Vagina (tissue), 2 donors: ENCODE data around the gene GALNT17. TPM values are rescaled to one million over a fixed set of nuclear protein-coding genes. Genes with fewer than 3 reads are reported as not detected.

Experiments used
- DNase-seq, 2 donors: peaks; one replicate each; pipeline ENCODE4 v3.0.0-alpha.2; 2017; ENCODE audit errors: extremely low spot score in 2 of 2
- H3K27ac ChIP-seq: fragments of 200-600 bp; sonication (generic); one replicate; pipeline ENCODE4 v1.5.1; 2019
- H3K27me3 ChIP-seq: fragments of 200-600 bp; sonication (generic); one replicate; pipeline ENCODE4 v1.5.1; 2019
- H3K36me3 ChIP-seq, 2 donors: fragments of 200-600 bp; sonication (generic); one replicate each; pipeline ENCODE4 v1.5.1; 2017 to 2019
- H3K4me1 ChIP-seq: fragments of 200-600 bp; sonication (generic); one replicate; pipeline ENCODE4 v1.5.1; 2019
- H3K4me3 ChIP-seq, 2 donors: fragments of 200-600 bp; sonication (generic); 1 replicate in 1 of 2; 2 replicates in 1 of 2; pipeline ENCODE4 v1.5.1; 2016 to 2019
- H3K9me3 ChIP-seq: fragments of 200-600 bp; sonication (generic); one replicate; pipeline ENCODE4 v1.5.1; 2019
- CTCF ChIP-seq, 3 experiments: fragments of 450-650 bp in 2 of 3; fragments of 200-600 bp in 1 of 3; sonication (generic) in 1 of 3; IDR thresholded peaks; one replicate each; pipeline ENCODE4 v1.5.1; 2017 to 2019; ENCODE audit warnings: antibody characterized with exemption in 3 of 3, mild to moderate bottlenecking in 2 of 3, moderate library complexity in 2 of 3
- POLR2A ChIP-seq, 2 donors: fragments of 450-650 bp; IDR thresholded peaks; one replicate each; pipeline ENCODE4 v1.6.1; 2017; ENCODE audit warnings: antibody characterized with exemption in 2 of 2, mild to moderate bottlenecking in 2 of 2, moderate library complexity in 2 of 2
- POLR2AphosphoS5 ChIP-seq, 2 donors: sonication (generic); formaldehyde crosslinking; IDR thresholded peaks; one replicate each; pipeline ENCODE4 v1.9.0; 2017; ENCODE audit warnings: antibody characterized with exemption in 2 of 2, mild to moderate bottlenecking in 2 of 2, low read depth in 1 of 2; ENCODE audit not compliant: insufficient read depth in 1 of 2
- intact Hi-C: fragments of 100-400 bp; cut with DNase I; formaldehyde crosslinking; loops from one replicate; pipeline ENCODE4 v1.15.1; 2023
- total RNA-seq: library from RNA; depleted of rRNA; stranded (reverse); fragments of >200 nt; gene quantifications from one replicate; pipeline ENCODE4 v1.2.3, GENCODE V29; 2016

Gene GALNT17
- total RNA-seq, 1 donor from 2014 or later = 3.9 TPM

- Histone ChIP-seq H3K27ac (no peak overlapping the region), H3K4me3 (no peak overlapping the region), H3K4me1 (no peaks in the 10 kb centered on the region), H3K36me3 (no peaks in the 10 kb centered on the region), H3K27me3 (no peaks in the 10 kb centered on the region), H3K9me3 (no peaks in the 10 kb centered on the region)
- TF ChIP-seq POLR2A (IDR thresholded peaks at IDR 0.05) = no peak
- no peak for TF ChIP-seq CTCF (IDR thresholded peaks at IDR 0.05)
- no peak for TF ChIP-seq POLR2AphosphoS5 (IDR thresholded peaks at IDR 0.05; ENCODE audit: insufficient read depth in 1 of 2, low read depth in 1 of 2)
- intact Hi-C loops = no loop called here
- no peak for DNase-seq
Measured at GRCh38 chr7:71184136-71184535, 52.2 kb downstream of the GALNT17 start.

DNA sequence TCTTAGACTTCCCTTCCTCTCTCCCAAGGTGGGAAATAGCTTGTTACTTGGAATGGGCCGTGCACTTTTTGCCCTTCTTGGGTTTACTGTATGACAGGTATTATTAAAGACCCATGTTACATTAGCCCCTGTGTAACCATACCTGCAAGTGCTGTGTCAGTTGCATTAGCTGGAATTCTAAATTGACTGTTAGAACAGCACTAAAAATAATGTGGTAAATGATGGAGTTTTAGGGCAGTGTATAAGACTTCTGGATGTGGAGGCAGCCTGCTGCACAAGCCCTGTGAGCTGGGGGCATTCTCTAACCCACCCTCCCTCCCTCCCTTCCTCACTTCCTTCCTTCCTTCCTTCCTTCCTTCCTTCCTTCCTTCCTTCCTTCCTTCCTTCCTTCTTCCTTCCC, 52.7 kb downstream of the GALNT17 start:
- Histone ChIP-seq H3K27ac (no peak overlapping the region), H3K4me1 (no peaks in the 10 kb centered on the region), H3K36me3 (no peaks in the 10 kb centered on the region), H3K27me3 (no peaks in the 10 kb centered on the region), H3K4me3 (no peak overlapping the region), H3K9me3 (no peaks in the 10 kb centered on the region)
- DNase-seq = no peak
- intact Hi-C loops = no loop called here
- TF ChIP-seq POLR2A (IDR thresholded peaks at IDR 0.05) (no peak), POLR2AphosphoS5 (IDR thresholded peaks at IDR 0.05; ENCODE audit: insufficient read depth in 1 of 2, low read depth in 1 of 2) (no peak), CTCF (IDR thresholded peaks at IDR 0.05) (no peak)

GRCh38 chr7:71186535-71187057, 54.7 kb downstream of the GALNT17 start:
- Histone ChIP-seq H3K4me3 (no peak overlapping the region), H3K9me3 (no peaks in the 10 kb centered on the region), H3K27me3 (no peaks in the 10 kb centered on the region), H3K4me1 (no peaks in the 10 kb centered on the region), H3K36me3 (no peaks in the 10 kb centered on the region), H3K27ac (no peak overlapping the region)
- TF ChIP-seq CTCF (IDR thresholded peaks at IDR 0.05) (no peak), POLR2AphosphoS5 (IDR thresholded peaks at IDR 0.05; ENCODE audit: insufficient read depth in 1 of 2, low read depth in 1 of 2) (no peak), POLR2A (IDR thresholded peaks at IDR 0.05) (no peak)
- no peak for DNase-seq
- intact Hi-C loops = no loop called here

DNA sequence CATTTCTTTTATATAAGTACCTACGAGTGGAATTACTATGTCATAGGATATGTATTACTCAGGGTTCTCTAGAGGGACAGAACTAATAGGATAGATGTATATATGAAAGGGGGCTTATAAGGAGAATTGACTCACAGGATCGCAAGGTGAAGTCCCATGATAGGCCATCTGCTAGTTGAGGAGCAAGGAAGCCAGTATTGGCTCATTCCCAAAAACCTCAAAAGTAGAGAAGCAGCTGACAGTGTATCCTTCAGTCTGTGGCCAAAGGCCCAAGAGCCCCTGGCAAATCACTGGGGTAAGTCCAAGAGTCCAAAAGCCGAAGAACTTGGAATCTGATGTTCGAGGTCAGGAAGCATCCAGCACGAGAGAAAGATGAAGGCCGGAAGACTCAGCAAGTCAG, 59.8 kb downstream of the GALNT17 start:
- Histone ChIP-seq H3K4me3 (no peak overlapping the region), H3K9me3 (no peaks in the 10 kb centered on the region), H3K27ac (no peak overlapping the region), H3K36me3 (no peaks in the 10 kb centered on the region), H3K4me1 (no peaks in the 10 kb centered on the region), H3K27me3 (no peaks in the 10 kb centered on the region)
- TF ChIP-seq POLR2AphosphoS5 (IDR thresholded peaks at IDR 0.05; ENCODE audit: insufficient read depth in 1 of 2, low read depth in 1 of 2) (no peak), CTCF (IDR thresholded peaks at IDR 0.05) (no peak), POLR2A (IDR thresholded peaks at IDR 0.05) (no peak)
- intact Hi-C loops = loop anchor here (2.0 kb wide), 1 partner anchor 45 kb away; no protein-coding TSS in a partner anchor
- no peak for DNase-seq

GRCh38 chr7:71193099-71193810, 61.3 kb downstream of the GALNT17 start:
- intact Hi-C loops = loop anchor here (2.0 kb wide), 1 partner anchor 44 kb away; no protein-coding TSS in a partner anchor
- DNase-seq = no peak
- Histone ChIP-seq H3K27me3 (no peaks in the 10 kb centered on the region), H3K4me1 (no peaks in the 10 kb centered on the region), H3K9me3 (no peaks in the 10 kb centered on the region), H3K36me3 (no peaks in the 10 kb centered on the region), H3K27ac (no peak overlapping the region), H3K4me3 (no peak overlapping the region)
- no peak for TF ChIP-seq POLR2A (IDR thresholded peaks at IDR 0.05)
- TF ChIP-seq CTCF (IDR thresholded peaks at IDR 0.05) = no peak
- no peak for TF ChIP-seq POLR2AphosphoS5 (IDR thresholded peaks at IDR 0.05; ENCODE audit: insufficient read depth in 1 of 2, low read depth in 1 of 2)
